Uterus (tissue), 2 donors: ENCODE data around the gene TREML4.

Experiments
- POLR2A ChIP-seq, 2 donors: fragments of 450-650 bp; IDR thresholded peaks; one replicate each; pipeline ENCODE4 v1.6.1; 2016; ENCODE audit warnings: antibody characterized with exemption in 2 of 2, mild to moderate bottlenecking in 1 of 2, moderate library complexity in 1 of 2
- TF ChIP-seq, protein P1 (sequence below), 4 experiments: fragments of 200-600 bp in 2 of 4; fragments of 450-650 bp in 2 of 4; sonication (generic) in 2 of 4; IDR thresholded peaks; one replicate each; pipeline ENCODE4 v1.5.1; 2016 to 2019; ENCODE audit warnings: antibody characterized with exemption in 4 of 4, mild to moderate bottlenecking in 2 of 4, moderate library complexity in 1 of 4

- TF ChIP-seq, protein P1, sequence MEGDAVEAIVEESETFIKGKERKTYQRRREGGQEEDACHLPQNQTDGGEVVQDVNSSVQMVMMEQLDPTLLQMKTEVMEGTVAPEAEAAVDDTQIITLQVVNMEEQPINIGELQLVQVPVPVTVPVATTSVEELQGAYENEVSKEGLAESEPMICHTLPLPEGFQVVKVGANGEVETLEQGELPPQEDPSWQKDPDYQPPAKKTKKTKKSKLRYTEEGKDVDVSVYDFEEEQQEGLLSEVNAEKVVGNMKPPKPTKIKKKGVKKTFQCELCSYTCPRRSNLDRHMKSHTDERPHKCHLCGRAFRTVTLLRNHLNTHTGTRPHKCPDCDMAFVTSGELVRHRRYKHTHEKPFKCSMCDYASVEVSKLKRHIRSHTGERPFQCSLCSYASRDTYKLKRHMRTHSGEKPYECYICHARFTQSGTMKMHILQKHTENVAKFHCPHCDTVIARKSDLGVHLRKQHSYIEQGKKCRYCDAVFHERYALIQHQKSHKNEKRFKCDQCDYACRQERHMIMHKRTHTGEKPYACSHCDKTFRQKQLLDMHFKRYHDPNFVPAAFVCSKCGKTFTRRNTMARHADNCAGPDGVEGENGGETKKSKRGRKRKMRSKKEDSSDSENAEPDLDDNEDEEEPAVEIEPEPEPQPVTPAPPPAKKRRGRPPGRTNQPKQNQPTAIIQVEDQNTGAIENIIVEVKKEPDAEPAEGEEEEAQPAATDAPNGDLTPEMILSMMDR (IDR thresholded peaks at IDR 0.05), result no peak
- TF ChIP-seq POLR2A (IDR thresholded peaks at IDR 0.05), result no peak
These were observed 38.4 kb downstream of the TREML4 start for GRCh38 chr6:41266541-41266940.
